HG02852 (cell line): ENCODE results near the gene FAM184B.

Experiments
- ATAC-seq: cut with Tn5 transposase; IDR thresholded peaks from one replicate; pipeline ENCODE4 v1.9.1; 2021; ENCODE audit warnings: mild to moderate bottlenecking, moderate library complexity; ENCODE audit not compliant: unreplicated experiment

Gene FAM184B

GRCh38 chr4:17587094-17587822 lies 194.2 kb downstream of the FAM184B start:
- ATAC-seq: no peak

- ATAC-seq: no peak
Measured at GRCh38 chr4:17584521-17585213, 196.8 kb downstream of the FAM184B start.

- ATAC-seq: no peak
Measured at GRCh38 chr4:17583941-17584340, 197.5 kb downstream of the FAM184B start.

DNA sequence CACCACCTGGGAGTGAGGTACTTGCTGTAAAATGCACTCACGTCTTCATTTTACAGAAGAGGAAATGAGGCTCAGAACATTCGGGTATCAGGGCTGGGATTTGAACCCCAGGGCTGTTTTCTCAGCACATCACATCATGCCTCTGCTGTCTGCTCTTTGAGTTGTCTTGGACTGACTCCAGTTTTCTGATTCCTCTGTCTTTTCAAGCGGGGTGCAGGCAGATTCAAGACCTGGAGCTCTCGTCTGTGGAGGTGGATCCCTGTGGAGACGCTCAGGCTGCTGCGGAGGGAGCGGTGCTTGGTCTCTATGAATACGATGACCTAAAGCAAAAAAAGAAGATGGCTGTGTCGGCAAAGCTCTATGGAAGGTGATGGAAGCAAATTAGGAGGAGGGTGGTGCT lies 198.1 kb downstream of the FAM184B start:
- ATAC-seq: no peak

GRCh38 chr4:17580969-17581368 lies 200.5 kb downstream of the FAM184B start:
- no peak for ATAC-seq
